ENCODE results near the gene EMP3. TPM values are rescaled to one million over a fixed set of nuclear protein-coding genes. Genes with fewer than 3 reads are reported as not detected.

Gene EMP3
- total RNA-seq, 1 donor from 2014 or later: 10.0 TPM

GRCh38 chr19:48340995-48341394 lies 15.6 kb downstream of the EMP3 start:
- Mint-ChIP-seq H3K27ac (ENCODE audit: unreplicated experiment) (no peak overlapping the region), H3K4me3 (ENCODE audit: unreplicated experiment) (no peak overlapping the region), H3K36me3 (ENCODE audit: low read depth, unreplicated experiment) (peaks cover 4% of the 10 kb centered on the region), H3K9me3 (ENCODE audit: unreplicated experiment) (no peaks in the 10 kb centered on the region), H3K27me3 (ENCODE audit: unreplicated experiment) (peaks cover 4% of the 10 kb centered on the region), H3K4me1 (ENCODE audit: unreplicated experiment) (no peaks in the 10 kb centered on the region)
- DNase-seq (ENCODE audit: low spot score): no peak
- no peak for TF ChIP-seq CTCF (IDR thresholded peaks at IDR 0.05; ENCODE audit: unreplicated experiment)

- Mint-ChIP-seq H3K9me3 (ENCODE audit: unreplicated experiment) (no peaks in the 10 kb centered on the region), H3K4me1 (ENCODE audit: unreplicated experiment) (no peaks in the 10 kb centered on the region), H3K27ac (ENCODE audit: unreplicated experiment) (no peak overlapping the region), H3K4me3 (ENCODE audit: unreplicated experiment) (no peak overlapping the region), H3K36me3 (ENCODE audit: low read depth, unreplicated experiment) (peaks cover 4% of the 10 kb centered on the region), H3K27me3 (ENCODE audit: unreplicated experiment) (peaks cover 4% of the 10 kb centered on the region)
- no peak for TF ChIP-seq CTCF (IDR thresholded peaks at IDR 0.05; ENCODE audit: unreplicated experiment)
- no peak for DNase-seq (ENCODE audit: low spot score)
Observed at GRCh38 chr19:48341515-48342413, 16.4 kb downstream of the EMP3 start.

DNA sequence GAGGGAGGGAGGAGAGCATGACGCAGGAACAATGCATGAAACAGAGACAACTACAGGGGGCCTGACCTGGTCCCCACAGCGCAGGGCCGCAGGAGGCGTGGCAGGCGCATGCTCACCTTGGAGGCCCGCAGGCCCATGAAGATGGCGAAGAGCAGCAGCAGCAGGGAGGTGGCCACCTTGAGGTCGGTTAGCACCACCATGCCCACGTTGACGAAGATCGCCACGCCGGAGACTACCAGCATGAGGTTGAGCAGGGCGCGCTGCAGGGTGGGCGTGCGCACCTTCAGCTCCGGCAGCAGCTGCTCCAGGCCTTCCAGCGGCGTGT lies 17.0 kb downstream of the EMP3 start:
- H3K36me3 Mint-ChIP-seq (ENCODE audit: low read depth, unreplicated experiment): peaks cover 4% of the 10 kb centered on the region
- no peaks in the 10 kb centered on the region for H3K4me1 Mint-ChIP-seq (ENCODE audit: unreplicated experiment)
- no peak for TF ChIP-seq CTCF (IDR thresholded peaks at IDR 0.05; ENCODE audit: unreplicated experiment)
- peaks cover 4% of the 10 kb centered on the region for H3K27me3 Mint-ChIP-seq (ENCODE audit: unreplicated experiment)
- H3K9me3 Mint-ChIP-seq (ENCODE audit: unreplicated experiment): no peaks in the 10 kb centered on the region
- H3K4me3 Mint-ChIP-seq (ENCODE audit: unreplicated experiment): no peak overlapping the region
- no peak overlapping the region for H3K27ac Mint-ChIP-seq (ENCODE audit: unreplicated experiment)
- DNase-seq (ENCODE audit: low spot score): no peak

DNA sequence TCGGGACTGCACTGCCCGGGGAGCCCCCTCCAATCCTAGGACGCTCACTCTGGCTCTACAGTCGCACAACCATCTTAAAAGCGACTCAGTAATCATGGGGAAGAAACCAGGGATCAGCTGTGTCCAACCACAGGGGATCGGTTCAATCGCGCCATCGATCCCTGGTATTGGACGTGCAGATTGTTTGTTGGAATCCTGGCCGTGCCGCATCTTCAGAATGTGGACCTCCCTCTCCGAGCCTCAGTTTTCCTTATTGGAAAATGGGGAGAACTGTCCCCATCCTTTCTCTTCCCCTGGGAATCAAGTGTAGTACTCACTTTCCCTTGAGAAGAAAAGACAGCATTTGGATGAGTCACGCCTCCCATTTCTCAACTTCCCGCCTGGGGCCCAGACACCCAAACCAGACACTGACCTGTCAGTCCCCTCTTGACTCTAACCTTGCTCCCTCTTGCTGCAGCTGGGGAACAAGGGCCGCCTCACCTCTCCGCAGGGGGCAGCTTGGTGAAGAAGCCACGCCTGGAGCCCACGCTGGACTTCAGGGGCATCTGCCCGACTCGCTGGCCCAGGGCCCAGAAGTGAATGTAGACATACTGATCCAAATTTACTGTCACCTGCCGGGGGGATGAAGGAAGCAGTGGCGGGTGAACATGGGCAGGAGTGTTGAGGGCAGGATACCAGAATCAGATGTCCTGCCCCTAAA lies 17.6 kb downstream of the EMP3 start:
- Mint-ChIP-seq H3K36me3 (ENCODE audit: low read depth, unreplicated experiment) (peaks cover 4% of the 10 kb centered on the region), H3K4me3 (ENCODE audit: unreplicated experiment) (no peak overlapping the region), H3K27ac (ENCODE audit: unreplicated experiment) (no peak overlapping the region), H3K9me3 (ENCODE audit: unreplicated experiment) (no peaks in the 10 kb centered on the region), H3K4me1 (ENCODE audit: unreplicated experiment) (no peaks in the 10 kb centered on the region), H3K27me3 (ENCODE audit: unreplicated experiment) (peaks cover 3% of the 10 kb centered on the region)
- no peak for TF ChIP-seq CTCF (IDR thresholded peaks at IDR 0.05; ENCODE audit: unreplicated experiment)
- DNase-seq (ENCODE audit: low spot score): no peak

- H3K36me3 Mint-ChIP-seq (ENCODE audit: low read depth, unreplicated experiment): peaks cover 4% of the 10 kb centered on the region
- DNase-seq (ENCODE audit: low spot score): no peak
- no peaks in the 10 kb centered on the region for H3K4me1 Mint-ChIP-seq (ENCODE audit: unreplicated experiment)
- no peak for TF ChIP-seq CTCF (IDR thresholded peaks at IDR 0.05; ENCODE audit: unreplicated experiment)
- H3K27ac Mint-ChIP-seq (ENCODE audit: unreplicated experiment): no peak overlapping the region
- H3K9me3 Mint-ChIP-seq (ENCODE audit: unreplicated experiment): no peaks in the 10 kb centered on the region
- peaks cover under 1% of the 10 kb centered on the region for H3K27me3 Mint-ChIP-seq (ENCODE audit: unreplicated experiment)
- no peak overlapping the region for H3K4me3 Mint-ChIP-seq (ENCODE audit: unreplicated experiment)
Observed at GRCh38 chr19:48344892-48345291, 19.5 kb downstream of the EMP3 start.
